Erythroblast (primary cell): ENCODE results near the gene SLC7A4.

ENCODE experiments used
- DNase-seq, 2 experiments: peaks; one replicate each; lab custom pipeline; 2025; lab: John Stamatoyannopoulos, UW
- GATA1 ChIP-seq: IDR thresholded peaks from 2 replicates; pipeline ENCODE4 v1.6.1; 2011; ENCODE audit warnings: low read depth, mild to moderate bottlenecking, control low read depth, low read length, moderate library complexity
- POLR2A ChIP-seq: IDR thresholded peaks from 2 replicates; pipeline ENCODE4 v1.6.1; 2011; ENCODE audit warnings: mild to moderate bottlenecking, low read length

The SLC7A4 gene

GRCh38 chr22:21038405-21038804, 6.0 kb upstream of the SLC7A4 start:
- no peak for DNase-seq
- TF ChIP-seq GATA1 (no peak), POLR2A (no peak)

GRCh38 chr22:21034989-21035388, 2.6 kb upstream of the SLC7A4 start:
- no peak for DNase-seq
- TF ChIP-seq POLR2A (no peak), GATA1 (no peak)

GRCh38 chr22:21033895-21034294, 1.5 kb upstream of the SLC7A4 start:
- DNase-seq, result no peak

GRCh38 chr22:21032868-21033688, 717 bp upstream of the SLC7A4 start:
- DNase-seq, result peak; percentile 41 to 52
- TF ChIP-seq GATA1, result no peak
- TF ChIP-seq POLR2A, result no peak

More at GRCh38 chr22:21033895-21034294, 1.5 kb upstream of the SLC7A4 start:
- no peak for TF ChIP-seq GATA1
- TF ChIP-seq POLR2A, result no peak

- no peak for TF ChIP-seq GATA1
- TF ChIP-seq POLR2A, result no peak
- no peak for DNase-seq
Measured at GRCh38 chr22:21031545-21032036, 770 bp downstream of the SLC7A4 start.

- TF ChIP-seq GATA1 (no peak), POLR2A (no peak)
- DNase-seq, result no peak
Measured at GRCh38 chr22:21030621-21031544, 1.5 kb downstream of the SLC7A4 start.

GRCh38 chr22:21030032-21030431, 2.3 kb downstream of the SLC7A4 start:
- DNase-seq, result no peak
- no peak for TF ChIP-seq GATA1

- no peak for DNase-seq
- TF ChIP-seq POLR2A, result no peak
- no peak for TF ChIP-seq GATA1
Measured at GRCh38 chr22:21029486-21030025, 2.8 kb downstream of the SLC7A4 start.

GRCh38 chr22:21028277-21029251, 3.8 kb downstream of the SLC7A4 start:
- DNase-seq, result no peak
- TF ChIP-seq POLR2A (no peak), GATA1 (no peak)

- no peak for TF ChIP-seq POLR2A
- TF ChIP-seq GATA1, result no peak
- DNase-seq, result no peak
Measured at GRCh38 chr22:21026783-21027692, 5.3 kb downstream of the SLC7A4 start.

- no peak for DNase-seq
- TF ChIP-seq GATA1 (no peak), POLR2A (no peak)
Measured at GRCh38 chr22:21025763-21026755, 6.3 kb downstream of the SLC7A4 start.
